ENCODE data around the gene SCNN1B. TPM values are rescaled to one million over a fixed set of nuclear protein-coding genes. Genes with fewer than 3 reads are reported as not detected.

Gene SCNN1B
- total RNA-seq, 6 experiments from 2014 or later, result not detected

DNA sequence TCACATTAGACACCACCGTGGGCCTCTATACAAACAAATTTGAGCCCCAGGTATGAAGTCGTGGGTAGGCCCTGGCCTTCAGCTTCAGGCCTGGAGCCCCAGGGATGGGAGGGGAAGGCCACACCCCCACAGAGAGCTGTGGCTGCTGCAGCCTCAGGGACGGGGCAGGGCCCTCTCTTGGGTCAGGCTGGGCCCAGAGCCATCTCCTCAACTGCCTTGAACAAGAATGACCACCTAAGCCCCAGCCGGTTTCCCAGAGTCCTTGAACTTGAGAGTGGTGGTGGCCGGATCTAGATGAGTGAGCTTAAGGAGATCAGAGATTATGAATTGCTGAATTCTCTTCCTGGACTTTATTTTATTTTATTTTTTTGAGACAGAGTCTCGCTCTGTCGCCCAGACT, 18.6 kb downstream of the SCNN1B start:
- Mint-ChIP-seq H3K9me3 (no peaks in the 10 kb centered on the region), H3K27me3 (ENCODE audit: insufficient read depth) (peaks cover 19% of the 10 kb centered on the region), H3K27ac (no peak overlapping the region), H3K4me3 (no peak overlapping the region), H3K4me1 (ENCODE audit: low read depth) (no peaks in the 10 kb centered on the region), H3K36me3 (ENCODE audit: low read depth) (no peaks in the 10 kb centered on the region)
- no peak for DNase-seq
- TF ChIP-seq, protein P1, sequence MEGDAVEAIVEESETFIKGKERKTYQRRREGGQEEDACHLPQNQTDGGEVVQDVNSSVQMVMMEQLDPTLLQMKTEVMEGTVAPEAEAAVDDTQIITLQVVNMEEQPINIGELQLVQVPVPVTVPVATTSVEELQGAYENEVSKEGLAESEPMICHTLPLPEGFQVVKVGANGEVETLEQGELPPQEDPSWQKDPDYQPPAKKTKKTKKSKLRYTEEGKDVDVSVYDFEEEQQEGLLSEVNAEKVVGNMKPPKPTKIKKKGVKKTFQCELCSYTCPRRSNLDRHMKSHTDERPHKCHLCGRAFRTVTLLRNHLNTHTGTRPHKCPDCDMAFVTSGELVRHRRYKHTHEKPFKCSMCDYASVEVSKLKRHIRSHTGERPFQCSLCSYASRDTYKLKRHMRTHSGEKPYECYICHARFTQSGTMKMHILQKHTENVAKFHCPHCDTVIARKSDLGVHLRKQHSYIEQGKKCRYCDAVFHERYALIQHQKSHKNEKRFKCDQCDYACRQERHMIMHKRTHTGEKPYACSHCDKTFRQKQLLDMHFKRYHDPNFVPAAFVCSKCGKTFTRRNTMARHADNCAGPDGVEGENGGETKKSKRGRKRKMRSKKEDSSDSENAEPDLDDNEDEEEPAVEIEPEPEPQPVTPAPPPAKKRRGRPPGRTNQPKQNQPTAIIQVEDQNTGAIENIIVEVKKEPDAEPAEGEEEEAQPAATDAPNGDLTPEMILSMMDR (IDR thresholded peaks at IDR 0.05), result no peak

DNA sequence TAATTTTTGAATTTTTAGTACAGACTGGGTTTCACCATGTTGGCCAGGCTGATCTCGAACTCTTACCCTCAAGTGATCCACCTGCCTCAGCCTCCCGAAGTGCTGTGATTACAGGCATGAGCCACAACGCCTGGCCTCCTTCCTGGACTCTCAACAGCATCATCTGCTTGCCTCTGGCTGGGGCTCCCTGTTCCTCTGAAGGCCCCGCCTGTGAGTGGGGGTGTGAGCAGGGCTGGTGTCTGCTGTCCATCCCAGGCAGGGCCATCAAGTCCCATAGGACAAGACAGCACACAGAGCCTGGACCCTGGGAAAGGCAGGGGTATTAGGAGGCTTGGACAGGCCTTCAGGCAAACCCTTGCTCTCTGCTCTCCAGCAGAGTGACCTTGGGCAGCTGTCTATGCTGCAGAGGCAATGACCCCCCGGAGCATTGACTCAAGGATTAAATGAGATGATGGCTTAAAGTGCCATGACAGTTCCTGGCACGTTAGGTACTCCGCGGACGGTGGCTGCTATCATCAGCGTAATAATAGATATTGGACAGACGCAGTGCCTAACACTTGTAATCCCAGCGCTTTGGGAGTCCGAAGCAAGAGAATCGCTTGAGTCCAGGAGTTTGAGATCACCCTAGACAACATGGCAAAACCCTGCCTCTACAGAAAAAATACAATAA, 19.2 kb downstream of the SCNN1B start:
- TF ChIP-seq, protein P1 (IDR thresholded peaks at IDR 0.05), result no peak
- no peak overlapping the region for H3K27ac Mint-ChIP-seq
- H3K9me3 Mint-ChIP-seq, result no peaks in the 10 kb centered on the region

DNA sequence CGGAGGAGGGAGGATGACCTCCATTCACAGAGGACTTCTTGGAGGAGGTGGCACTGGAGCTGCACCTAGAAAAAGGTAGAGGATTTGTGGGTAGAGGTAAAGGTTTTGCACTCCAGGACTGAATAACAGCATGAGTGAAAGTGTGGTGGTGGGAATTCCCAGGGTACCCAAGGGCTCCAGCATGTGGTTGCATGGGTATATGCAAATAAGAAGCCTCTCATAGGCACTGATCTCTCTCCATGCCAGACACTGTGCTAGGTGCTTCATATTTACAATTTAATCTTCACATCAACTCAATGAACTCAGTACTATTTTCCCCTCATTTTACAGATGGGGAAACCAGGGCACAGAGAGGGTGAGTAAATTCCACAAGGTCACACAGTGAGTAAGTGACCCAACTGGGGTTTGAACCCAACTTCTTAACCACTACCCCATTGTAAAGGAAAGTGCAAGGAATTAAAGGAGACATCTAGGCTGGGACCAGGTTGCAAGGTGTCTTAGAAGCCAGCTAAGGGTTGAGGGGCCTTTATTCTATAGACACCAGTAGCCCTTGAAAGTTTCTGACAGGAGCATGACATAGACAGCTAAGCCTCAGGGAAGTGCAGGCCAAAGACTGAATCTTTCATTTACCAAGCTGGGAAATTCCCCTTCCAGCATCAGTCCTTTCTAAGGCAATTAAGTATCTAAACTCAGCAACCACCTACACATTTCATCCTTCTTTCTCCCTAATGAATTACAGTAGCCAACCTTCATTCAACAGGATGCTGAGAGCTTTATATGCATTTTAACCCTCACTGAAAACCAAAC, 21.3 kb downstream of the SCNN1B start:
- no peak overlapping the region for H3K27ac Mint-ChIP-seq
- peaks cover 21% of the 10 kb centered on the region for H3K27me3 Mint-ChIP-seq (ENCODE audit: insufficient read depth)
- no peak overlapping the region for H3K4me3 Mint-ChIP-seq
- TF ChIP-seq, protein P1 (IDR thresholded peaks at IDR 0.05), result no peak
- no peaks in the 10 kb centered on the region for H3K36me3 Mint-ChIP-seq (ENCODE audit: low read depth)
- H3K4me1 Mint-ChIP-seq (ENCODE audit: low read depth), result no peaks in the 10 kb centered on the region
- no peak for DNase-seq
- no peaks in the 10 kb centered on the region for H3K9me3 Mint-ChIP-seq

More for the DNA sequence above, 19.2 kb downstream of the SCNN1B start:
- DNase-seq, result no peak
- Mint-ChIP-seq H3K4me3 (no peak overlapping the region), H3K36me3 (ENCODE audit: low read depth) (no peaks in the 10 kb centered on the region), H3K4me1 (ENCODE audit: low read depth) (no peaks in the 10 kb centered on the region), H3K27me3 (ENCODE audit: insufficient read depth) (peaks cover 19% of the 10 kb centered on the region)

DNA sequence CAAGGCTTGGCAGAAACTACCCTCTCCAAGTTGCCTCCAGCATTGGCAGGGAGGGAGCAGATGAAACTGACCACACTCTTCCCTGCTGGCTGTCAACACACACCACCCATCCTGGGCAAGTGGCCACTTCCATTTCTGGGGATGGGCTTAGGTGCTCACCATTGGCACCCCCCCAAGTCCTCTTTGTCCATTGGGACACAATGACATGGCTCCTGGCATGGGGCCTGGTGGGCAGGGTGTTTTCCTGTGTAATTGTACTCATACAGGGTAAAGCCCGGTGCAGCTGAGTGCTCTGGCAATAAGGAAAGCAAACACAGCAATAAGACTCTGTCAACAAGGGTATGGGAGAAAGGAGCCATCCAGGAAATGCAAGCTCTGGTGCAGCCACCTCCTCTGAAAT, 22.6 kb downstream of the SCNN1B start:
- Mint-ChIP-seq H3K27ac (no peak overlapping the region), H3K36me3 (ENCODE audit: low read depth) (no peaks in the 10 kb centered on the region), H3K27me3 (ENCODE audit: insufficient read depth) (peaks cover 19% of the 10 kb centered on the region), H3K9me3 (no peaks in the 10 kb centered on the region), H3K4me3 (no peak overlapping the region), H3K4me1 (ENCODE audit: low read depth) (no peaks in the 10 kb centered on the region)
- DNase-seq, result no peak
- TF ChIP-seq, protein P1 (IDR thresholded peaks at IDR 0.05), result no peak

DNA sequence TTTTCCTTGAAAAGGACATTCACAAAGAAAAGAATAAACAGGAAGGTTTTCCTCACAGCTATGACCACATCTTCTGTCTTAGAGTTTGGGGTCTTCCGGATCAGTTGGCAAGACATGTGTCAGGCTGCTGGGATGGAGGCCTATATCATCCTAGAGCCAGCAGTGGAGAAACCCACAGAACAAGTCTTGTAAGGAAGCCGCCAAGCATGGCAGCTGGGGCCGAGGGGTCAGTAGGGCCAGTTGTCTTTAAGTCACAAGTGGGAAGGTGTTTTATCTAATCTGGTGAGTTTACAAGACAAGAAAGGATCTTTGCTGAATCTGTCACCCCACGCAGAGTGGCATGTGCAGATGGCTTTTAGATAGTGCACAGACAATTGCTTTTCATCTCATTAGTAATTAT, 25.7 kb downstream of the SCNN1B start:
- Mint-ChIP-seq H3K36me3 (ENCODE audit: low read depth) (no peaks in the 10 kb centered on the region), H3K27me3 (ENCODE audit: insufficient read depth) (peaks cover 26% of the 10 kb centered on the region), H3K4me3 (no peak overlapping the region), H3K4me1 (ENCODE audit: low read depth) (no peaks in the 10 kb centered on the region), H3K9me3 (no peaks in the 10 kb centered on the region), H3K27ac (no peak overlapping the region)
- no peak for DNase-seq
- TF ChIP-seq, protein P1 (IDR thresholded peaks at IDR 0.05), result no peak

Data from HFFc6 (cell line).